Posterior cingulate gyrus (tissue), 11 donors: ENCODE results near the gene BDKRB1.

Experiments
- DNase-seq, 10 donors: peaks; one replicate each; pipeline versions ENCODE4 v3.0.0 to v3.0.0-alpha.2; 2020 to 2021; ENCODE audit warnings: mixed read lengths in 3 of 10
- intact Hi-C: fragments of 100-400 bp; cut with DNase I; formaldehyde crosslinking; loops from one replicate; pipeline ENCODE4 v1.15.1; 2023

BDKRB1 gene

GRCh38 chr14:96255501-96256366 lies at the start of gene BDKRB1:
Gene BDKRB1 (plus strand): TSS chr14:96256210. CDS start chr14:96263683, 7,473 bp downstream.
- DNase-seq: no peak
- intact Hi-C loops: no loop called here

- intact Hi-C loops: no loop called here
- peak in 1 of 10 donors; percentile 66 for DNase-seq
Measured at GRCh38 chr14:96206461-96206860, 49.5 kb upstream of the BDKRB1 start.

GRCh38 chr14:96207686-96208085 lies 48.3 kb upstream of the BDKRB1 start:
- DNase-seq: no peak
- intact Hi-C loops: no loop called here

- intact Hi-C loops: no loop called here
- peak in 1 of 10 donors; percentile 52 for DNase-seq
Measured at GRCh38 chr14:96208739-96209138, 47.3 kb upstream of the BDKRB1 start.

GRCh38 chr14:96212140-96212539 lies 43.9 kb upstream of the BDKRB1 start:
- intact Hi-C loops: no loop called here
- DNase-seq: no peak

GRCh38 chr14:96212896-96213295 lies 43.1 kb upstream of the BDKRB1 start:
- intact Hi-C loops: no loop called here
- DNase-seq: no peak

- intact Hi-C loops: no loop called here
- peak in 2 of 10 donors; percentile 67 to 80 for DNase-seq
Measured at GRCh38 chr14:96213871-96214465, 42.0 kb upstream of the BDKRB1 start.

GRCh38 chr14:96214793-96215192 lies 41.2 kb upstream of the BDKRB1 start:
- intact Hi-C loops: no loop called here

GRCh38 chr14:96215452-96216244 lies 40.4 kb upstream of the BDKRB1 start:
- DNase-seq: peak in 2 of 10 donors; percentile 30 to 41
- intact Hi-C loops: no loop called here

More at GRCh38 chr14:96214793-96215192, 41.2 kb upstream of the BDKRB1 start:
- DNase-seq: peak in 2 of 10 donors; percentile 13 to 35

GRCh38 chr14:96216627-96217026 lies 39.4 kb upstream of the BDKRB1 start:
- peak in 1 of 10 donors; percentile 13 for DNase-seq

GRCh38 chr14:96217376-96217913 lies 38.6 kb upstream of the BDKRB1 start:
- intact Hi-C loops: no loop called here
- peak in 2 of 10 donors; percentile 61 to 67 for DNase-seq

More at GRCh38 chr14:96216627-96217026, 39.4 kb upstream of the BDKRB1 start:
- intact Hi-C loops: no loop called here

- intact Hi-C loops: no loop called here
- DNase-seq: peak in 1 of 10 donors; percentile 50
Measured at GRCh38 chr14:96221109-96221650, 34.8 kb upstream of the BDKRB1 start.

GRCh38 chr14:96221841-96222240 lies 34.2 kb upstream of the BDKRB1 start:
- intact Hi-C loops: no loop called here
- DNase-seq: peak in 1 of 10 donors; percentile 25

- DNase-seq: peak in 1 of 10 donors; percentile 37
- intact Hi-C loops: no loop called here
Measured at GRCh38 chr14:96224480-96225096, 31.4 kb upstream of the BDKRB1 start.

- intact Hi-C loops: no loop called here
- peak in 1 of 10 donors; percentile 0 for DNase-seq
Measured at GRCh38 chr14:96225213-96225612, 30.8 kb upstream of the BDKRB1 start.

- peak in 1 of 10 donors; percentile 67 for DNase-seq
- intact Hi-C loops: no loop called here
Measured at GRCh38 chr14:96225745-96226151, 30.3 kb upstream of the BDKRB1 start.

GRCh38 chr14:96227428-96227827 lies 28.6 kb upstream of the BDKRB1 start:
- DNase-seq: peak in 1 of 10 donors; percentile 22
- intact Hi-C loops: no loop called here

- peak in 1 of 10 donors; percentile 41 for DNase-seq
- intact Hi-C loops: no loop called here
Measured at GRCh38 chr14:96229315-96229714, 26.7 kb upstream of the BDKRB1 start.

- intact Hi-C loops: no loop called here
Measured at GRCh38 chr14:96231056-96231455, 25.0 kb upstream of the BDKRB1 start.

More at GRCh38 chr14:96231056-96231455, 25.0 kb upstream of the BDKRB1 start:
- DNase-seq: peak in 1 of 10 donors; percentile 44
